Left ventricle myocardium inferior (tissue), 1 donor: ENCODE results near the gene C21orf58. TPM values are rescaled to one million over a fixed set of nuclear protein-coding genes. Genes with fewer than 3 reads are reported as not detected.

Experiments used
- DNase-seq: peaks from one replicate; pipeline ENCODE4 v3.0.0-alpha.2; 2020
- H3K27ac ChIP-seq: fragments of 200-600 bp; replicated peaks from 2 replicates; pipeline ENCODE4 v1.8.0; 2021
- H3K27me3 ChIP-seq: fragments of 200-600 bp; 2 replicates; pipeline ENCODE4 v1.8.0; 2021; ENCODE audit warnings: low read depth
- H3K36me3 ChIP-seq: fragments of 200-600 bp; 2 replicates; pipeline ENCODE4 v1.8.0; 2021
- H3K4me1 ChIP-seq: fragments of 200-600 bp; 2 replicates; pipeline ENCODE4 v1.8.0; 2021
- H3K4me3 ChIP-seq: fragments of 200-600 bp; 2 replicates; pipeline ENCODE4 v1.8.0; 2021; ENCODE audit warnings: mild to moderate bottlenecking, moderate library complexity
- H3K9me3 ChIP-seq: fragments of 200-600 bp; replicated peaks from 2 replicates; pipeline ENCODE4 v1.8.0; 2021
- intact Hi-C: fragments of 100-400 bp; cut with micrococcal nuclease; formaldehyde crosslinking; loops from one replicate; pipeline ENCODE4 v1.11.0; 2022
- total RNA-seq: library from RNA; stranded (reverse); fragmentation: NEBNext Ultra II Directional; extraction: Animal tissue kit (Norgen Biotek cat#: 25700); gene quantifications from one replicate; pipeline ENCODE4 v1.2.1, GENCODE V29; 2021
- TF ChIP-seq, protein P1 (sequence below): fragments of 200-600 bp; IDR thresholded peaks from 2 replicates; pipeline ENCODE4 v1.8.0; 2021; ENCODE audit warnings: antibody characterized with exemption, mild to moderate bottlenecking, borderline replicate concordance
- donor health status: DM: no; HTN: yes; CAD: no; lungs with severe emphysema.

The C21orf58 gene
- total RNA-seq, 1 donor from 2014 or later = 1.5 TPM

DNA sequence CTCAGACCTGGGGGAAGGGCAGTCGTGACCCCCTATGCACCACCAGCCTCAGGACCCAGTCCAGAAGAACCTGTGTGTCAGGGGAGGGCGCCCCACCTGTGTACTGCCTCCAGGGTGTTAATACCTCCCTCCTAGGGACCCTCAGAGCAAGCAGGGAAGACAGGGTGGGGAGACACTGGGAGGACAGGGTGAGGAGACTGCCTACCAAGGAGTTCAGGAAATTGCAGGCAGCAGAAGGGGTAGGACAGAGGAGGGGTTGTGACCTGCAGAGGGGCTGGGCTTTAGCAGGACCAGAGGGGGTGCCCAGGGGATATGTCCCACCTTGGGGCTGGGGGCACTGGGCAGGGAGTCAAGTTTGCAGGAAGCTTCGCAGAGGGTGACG, 5.2 kb downstream of the C21orf58 start:
- Histone ChIP-seq H3K27ac (peak overlapping the region; percentile 23), H3K27me3 (no peaks in the 10 kb centered on the region), H3K4me1 (peaks cover 32% of the 10 kb centered on the region), H3K9me3 (no peaks in the 10 kb centered on the region), H3K36me3 (no peaks in the 10 kb centered on the region), H3K4me3 (no peak overlapping the region)
- intact Hi-C loops = no loop called here
- TF ChIP-seq, protein P1, sequence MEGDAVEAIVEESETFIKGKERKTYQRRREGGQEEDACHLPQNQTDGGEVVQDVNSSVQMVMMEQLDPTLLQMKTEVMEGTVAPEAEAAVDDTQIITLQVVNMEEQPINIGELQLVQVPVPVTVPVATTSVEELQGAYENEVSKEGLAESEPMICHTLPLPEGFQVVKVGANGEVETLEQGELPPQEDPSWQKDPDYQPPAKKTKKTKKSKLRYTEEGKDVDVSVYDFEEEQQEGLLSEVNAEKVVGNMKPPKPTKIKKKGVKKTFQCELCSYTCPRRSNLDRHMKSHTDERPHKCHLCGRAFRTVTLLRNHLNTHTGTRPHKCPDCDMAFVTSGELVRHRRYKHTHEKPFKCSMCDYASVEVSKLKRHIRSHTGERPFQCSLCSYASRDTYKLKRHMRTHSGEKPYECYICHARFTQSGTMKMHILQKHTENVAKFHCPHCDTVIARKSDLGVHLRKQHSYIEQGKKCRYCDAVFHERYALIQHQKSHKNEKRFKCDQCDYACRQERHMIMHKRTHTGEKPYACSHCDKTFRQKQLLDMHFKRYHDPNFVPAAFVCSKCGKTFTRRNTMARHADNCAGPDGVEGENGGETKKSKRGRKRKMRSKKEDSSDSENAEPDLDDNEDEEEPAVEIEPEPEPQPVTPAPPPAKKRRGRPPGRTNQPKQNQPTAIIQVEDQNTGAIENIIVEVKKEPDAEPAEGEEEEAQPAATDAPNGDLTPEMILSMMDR = no peak
- no peak for DNase-seq

DNA sequence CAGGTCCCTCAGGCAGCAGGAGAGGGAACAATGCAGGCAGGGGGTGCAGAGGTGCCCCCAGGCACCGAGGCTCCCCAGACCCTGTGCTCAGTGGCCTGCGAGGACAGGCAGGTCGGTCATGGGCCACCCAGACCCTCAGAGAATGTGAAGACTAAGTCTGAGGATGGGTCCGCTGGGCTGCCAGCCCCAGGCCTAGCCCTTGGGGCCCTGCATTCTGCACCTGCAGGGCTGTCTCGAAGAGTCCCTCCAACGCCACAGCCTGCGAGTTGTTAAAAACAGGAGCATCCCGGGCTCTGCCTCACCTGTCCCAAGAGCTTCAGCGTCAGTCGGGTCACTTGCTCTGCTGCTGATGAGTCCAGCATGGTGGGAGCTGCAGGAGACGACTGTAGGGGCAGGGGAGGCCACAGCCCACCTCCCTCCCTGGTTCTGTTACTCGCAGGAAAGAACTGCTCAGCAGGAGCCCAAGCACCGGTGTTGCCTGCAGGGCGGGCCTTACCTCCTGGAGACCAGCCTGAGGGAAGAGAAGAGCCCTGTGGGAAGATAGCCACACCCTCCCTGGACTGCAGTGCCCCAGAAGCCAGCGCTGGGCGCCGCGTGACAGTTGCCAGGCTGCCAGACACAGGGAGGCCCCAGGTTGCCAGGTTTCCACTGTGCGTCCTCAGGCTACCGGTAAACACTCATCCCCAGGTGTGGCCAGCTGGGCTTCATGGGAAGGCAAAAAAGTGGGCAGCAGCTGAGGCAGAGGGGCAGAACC, 5.8 kb downstream of the C21orf58 start:
- TF ChIP-seq, protein P1 = no peak
- Histone ChIP-seq H3K27me3 (no peaks in the 10 kb centered on the region), H3K27ac (peak overlapping the region; percentile 23), H3K36me3 (no peaks in the 10 kb centered on the region), H3K4me3 (no peak overlapping the region), H3K4me1 (peaks cover 26% of the 10 kb centered on the region), H3K9me3 (no peaks in the 10 kb centered on the region)
- peak; percentile 66 for DNase-seq
- intact Hi-C loops = no loop called here

DNA sequence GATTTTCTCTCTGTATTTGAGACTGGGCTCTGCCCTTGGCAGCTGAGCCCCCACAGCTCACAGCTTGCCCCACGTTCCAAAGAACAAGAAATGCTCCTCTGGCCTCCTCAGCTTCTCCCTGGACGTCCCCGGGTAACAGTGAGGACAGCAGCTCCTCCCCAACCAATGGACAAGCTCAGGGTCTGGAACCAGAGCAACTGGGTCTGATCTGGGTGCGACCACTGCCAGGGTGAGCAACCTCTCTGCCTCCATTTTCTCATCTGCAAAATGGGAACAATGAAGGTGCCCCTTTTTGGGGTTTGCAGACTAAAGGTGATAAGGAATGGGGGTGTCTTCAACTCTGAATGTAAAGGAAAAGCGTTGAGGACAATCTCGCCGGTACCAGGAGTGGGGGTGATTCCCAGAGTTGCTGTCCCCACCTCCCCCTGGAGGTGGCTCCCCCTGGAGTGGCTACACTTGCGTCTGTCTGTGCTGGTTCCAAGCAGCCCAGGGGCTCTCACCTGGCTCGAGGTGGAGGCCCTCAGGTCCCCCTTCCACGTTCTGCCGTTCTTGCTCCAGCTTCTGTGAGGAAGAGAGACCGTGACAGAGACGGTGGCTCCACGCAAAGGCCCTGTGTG, 6.9 kb downstream of the C21orf58 start:
- H3K27ac ChIP-seq = no peak overlapping the region
- no peaks in the 10 kb centered on the region for H3K9me3 ChIP-seq
- H3K4me1 ChIP-seq = peaks cover 15% of the 10 kb centered on the region
- TF ChIP-seq, protein P1 = no peak
- intact Hi-C loops = no loop called here
- H3K36me3 ChIP-seq = no peaks in the 10 kb centered on the region
- no peaks in the 10 kb centered on the region for H3K27me3 ChIP-seq
- DNase-seq = no peak
- no peak overlapping the region for H3K4me3 ChIP-seq

DNA sequence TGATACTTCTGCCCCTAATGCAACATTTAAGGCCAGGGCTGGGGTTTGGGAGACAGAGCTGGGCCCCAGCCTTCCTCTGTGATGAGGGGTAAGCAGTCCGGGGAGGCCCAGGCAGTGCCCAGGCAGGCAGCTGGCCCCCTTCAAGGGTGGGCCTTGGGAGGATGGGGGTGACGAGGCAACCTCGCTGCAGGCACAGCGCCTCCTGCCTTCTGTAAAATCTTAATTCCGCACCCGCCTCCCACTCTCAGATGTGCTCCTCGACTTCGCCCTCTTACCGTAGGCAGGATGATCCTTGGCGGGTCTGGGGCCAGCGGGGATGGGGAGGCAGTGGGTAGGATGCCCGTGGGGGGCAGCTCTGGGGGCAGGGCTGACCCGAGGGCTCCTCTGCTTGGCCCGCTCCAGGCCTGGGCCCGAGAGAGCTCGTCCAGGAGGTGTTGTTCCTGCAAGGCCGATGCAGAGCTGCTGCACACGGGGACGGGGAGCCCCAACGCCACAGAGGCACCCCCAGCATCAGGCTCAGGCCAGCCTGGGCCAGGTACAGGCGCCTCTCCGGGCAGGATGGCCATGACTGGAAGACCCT, 9.1 kb downstream of the C21orf58 start:
- TF ChIP-seq, protein P1 = no peak
- no peak overlapping the region for H3K4me3 ChIP-seq
- H3K36me3 ChIP-seq = no peaks in the 10 kb centered on the region
- H3K9me3 ChIP-seq = no peaks in the 10 kb centered on the region
- no peak overlapping the region for H3K27ac ChIP-seq
- DNase-seq = no peak
- H3K27me3 ChIP-seq = no peaks in the 10 kb centered on the region
- H3K4me1 ChIP-seq = peaks cover 14% of the 10 kb centered on the region
- intact Hi-C loops = no loop called here

DNA sequence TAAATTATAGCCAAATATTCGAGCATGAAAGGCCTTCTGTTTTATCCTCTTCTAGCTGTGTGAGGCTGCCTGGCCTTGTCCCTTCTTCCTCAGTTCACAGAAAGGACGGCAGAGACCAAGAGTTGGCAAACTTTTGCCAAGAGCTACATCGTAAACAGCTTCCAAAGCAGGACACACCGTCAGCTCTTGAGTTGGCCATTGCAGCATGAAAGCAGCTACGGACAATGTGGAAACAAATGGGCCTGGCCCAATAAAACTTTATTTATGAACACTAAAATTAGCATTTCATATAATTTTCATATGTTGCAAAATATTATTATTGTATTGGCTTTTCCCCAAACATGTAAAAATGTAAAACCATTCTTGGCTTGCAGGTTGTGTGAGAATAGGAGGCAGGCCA, 10.7 kb downstream of the C21orf58 start:
- intact Hi-C loops = no loop called here
- no peak for DNase-seq
- H3K27me3 ChIP-seq = no peaks in the 10 kb centered on the region
- H3K9me3 ChIP-seq = no peaks in the 10 kb centered on the region
- H3K4me3 ChIP-seq = no peak overlapping the region
- H3K4me1 ChIP-seq = peaks cover 6% of the 10 kb centered on the region
- no peak overlapping the region for H3K27ac ChIP-seq
- TF ChIP-seq, protein P1 = no peak
- no peaks in the 10 kb centered on the region for H3K36me3 ChIP-seq
